Mesodermal cell (in vitro differentiated cells): ENCODE results near the gene SASS6.

ENCODE experiments used
- H3K27ac ChIP-seq: 2 replicates; pipeline ENCODE4 v1.7.0; 2013; ENCODE audit warnings: mild to moderate bottlenecking, low read depth, low read length, moderate library complexity; ENCODE audit not compliant: severe bottlenecking
- H3K36me3 ChIP-seq: 2 replicates; pipeline ENCODE4 v1.7.1; 2013; ENCODE audit warnings: mild to moderate bottlenecking, low read length, moderate library complexity; ENCODE audit not compliant: control insufficient read depth, insufficient read depth
- H3K4me1 ChIP-seq: one replicate; pipeline ENCODE4 v1.7.1; 2013; ENCODE audit warnings: mild to moderate bottlenecking, low read length; ENCODE audit not compliant: insufficient read depth, control insufficient read depth, poor library complexity, severe bottlenecking
- H3K4me3 ChIP-seq: 2 replicates; pipeline ENCODE4 v1.7.0; 2013; ENCODE audit warnings: low read length, control low read depth, mild to moderate bottlenecking; ENCODE audit not compliant: insufficient read depth, poor library complexity, severe bottlenecking; ENCODE audit errors: extremely low read depth
- H3K9me3 ChIP-seq: 2 replicates; pipeline ENCODE4 v1.7.1; 2013; ENCODE audit warnings: mild to moderate bottlenecking, low read length, moderate library complexity; ENCODE audit not compliant: control insufficient read depth
- WGBS, 2 experiments: methylation state at CpG; one replicate each; pipeline ENCODE4 v1.1.5; 2013; ENCODE audit warnings: missing lambda C conversion rate in 2 of 2; ENCODE audit not compliant: insufficient coverage in 2 of 2; 5-methylcytosine and 5-hydroxymethylcytosine counted together

The SASS6 gene

GRCh38 chr1:100074604-100075395, 57.9 kb downstream of the SASS6 start:
- no peaks in the 10 kb centered on the region for H3K9me3 ChIP-seq
- peaks cover 81% of the 10 kb centered on the region for H3K36me3 ChIP-seq
- no peaks in the 10 kb centered on the region for H3K4me1 ChIP-seq
- WGBS, 2 experiments: 90 to 93% methylated on average over 6 to 7 of the region's 11 CpGs
- no peak overlapping the region for H3K27ac ChIP-seq
- H3K4me3 ChIP-seq: no peak overlapping the region

- no peaks in the 10 kb centered on the region for H3K4me1 ChIP-seq
- 100% methylated on average over 1 of the region's 3 CpGs; no CpG with 5 or more reads in 1 of the 2 experiments for WGBS, 2 experiments
- no peaks in the 10 kb centered on the region for H3K9me3 ChIP-seq
- H3K36me3 ChIP-seq: peaks cover 81% of the 10 kb centered on the region
- no peak overlapping the region for H3K4me3 ChIP-seq
- no peak overlapping the region for H3K27ac ChIP-seq
Measured at GRCh38 chr1:100073531-100073930, 59.2 kb downstream of the SASS6 start.

- Histone ChIP-seq H3K4me3 (no peak overlapping the region), H3K36me3 (peaks cover 94% of the 10 kb centered on the region), H3K9me3 (no peaks in the 10 kb centered on the region), H3K27ac (no peak overlapping the region), H3K4me1 (no peaks in the 10 kb centered on the region)
- 92 to 100% methylated on average over 3 of the region's 5 CpGs for WGBS, 2 experiments
Measured at GRCh38 chr1:100070201-100070939, 62.4 kb downstream of the SASS6 start.

DNA sequence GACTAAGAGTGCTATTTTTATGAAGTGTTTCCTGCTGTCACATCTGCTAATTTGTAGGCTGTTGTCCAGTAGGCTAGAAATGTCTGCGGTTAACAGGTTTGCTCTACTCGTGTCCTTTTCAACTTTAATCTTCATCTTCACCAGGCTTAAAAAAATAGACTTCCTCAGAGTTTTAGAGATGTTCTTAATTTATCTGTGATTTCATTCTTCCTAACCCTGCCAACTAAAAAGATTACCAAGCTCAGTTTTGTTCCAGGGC, 66.8 kb downstream of the SASS6 start:
- Histone ChIP-seq H3K4me3 (no peak overlapping the region), H3K36me3 (peaks cover 82% of the 10 kb centered on the region), H3K4me1 (no peaks in the 10 kb centered on the region), H3K9me3 (no peaks in the 10 kb centered on the region), H3K27ac (no peak overlapping the region)
- WGBS, 2 experiments: no CpG with 5 or more reads among the region's 2 CpGs

GRCh38 chr1:100065183-100065968, 67.4 kb downstream of the SASS6 start:
- H3K4me3 ChIP-seq: no peak overlapping the region
- H3K36me3 ChIP-seq: peaks cover 82% of the 10 kb centered on the region
- no peaks in the 10 kb centered on the region for H3K9me3 ChIP-seq
- 100% methylated on average over 1 of the region's 1 CpG for WGBS, 2 experiments
- H3K4me1 ChIP-seq: no peaks in the 10 kb centered on the region
- H3K27ac ChIP-seq: no peak overlapping the region

- Histone ChIP-seq H3K27ac (no peak overlapping the region), H3K4me3 (no peak overlapping the region), H3K9me3 (no peaks in the 10 kb centered on the region), H3K4me1 (no peaks in the 10 kb centered on the region), H3K36me3 (peaks cover 59% of the 10 kb centered on the region)
- WGBS, 2 experiments: 100% methylated on average over 1 of the region's 3 CpGs; no CpG with 5 or more reads in 1 of the 2 experiments
Measured at GRCh38 chr1:100061681-100062080, 71.0 kb downstream of the SASS6 start.

DNA sequence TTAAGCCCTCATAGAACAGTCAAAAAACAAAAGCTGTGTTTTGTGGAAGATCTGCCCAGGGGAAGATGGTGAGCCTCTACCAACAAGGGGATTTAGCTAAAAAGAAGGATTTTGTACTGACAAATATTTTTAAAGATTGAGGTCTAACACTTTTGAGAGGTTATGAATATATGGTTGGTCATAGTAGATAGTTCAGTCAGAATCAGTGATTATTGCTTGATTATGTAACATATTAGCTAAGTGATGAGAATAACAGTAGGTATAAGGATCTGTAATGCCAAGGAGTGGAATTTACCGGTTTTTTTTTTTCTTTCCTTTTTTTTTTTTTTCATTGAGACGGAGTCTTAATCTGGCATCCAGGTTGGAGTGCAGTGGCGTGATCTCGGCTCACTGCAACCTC, 79.0 kb downstream of the SASS6 start:
- no peaks in the 10 kb centered on the region for H3K4me1 ChIP-seq
- no peak overlapping the region for H3K4me3 ChIP-seq

GRCh38 chr1:100053119-100053518, 79.6 kb downstream of the SASS6 start:
- Histone ChIP-seq H3K4me1 (peaks cover 2% of the 10 kb centered on the region), H3K4me3 (no peak overlapping the region), H3K27ac (no peak overlapping the region), H3K36me3 (peaks cover 39% of the 10 kb centered on the region), H3K9me3 (no peaks in the 10 kb centered on the region)

More for the DNA sequence above, 79.0 kb downstream of the SASS6 start:
- 100% methylated on average over 1 to 2 of the region's 4 CpGs for WGBS, 2 experiments
- Histone ChIP-seq H3K9me3 (no peaks in the 10 kb centered on the region), H3K36me3 (peaks cover 39% of the 10 kb centered on the region), H3K27ac (no peak overlapping the region)

- Histone ChIP-seq H3K9me3 (no peaks in the 10 kb centered on the region), H3K27ac (no peak overlapping the region), H3K4me1 (peaks cover 2% of the 10 kb centered on the region), H3K4me3 (no peak overlapping the region), H3K36me3 (peaks cover 30% of the 10 kb centered on the region)
- no CpG with 5 or more reads among the region's 1 CpG for WGBS, 2 experiments
Measured at GRCh38 chr1:100051893-100052292, 80.8 kb downstream of the SASS6 start.

GRCh38 chr1:100051401-100051800, 81.3 kb downstream of the SASS6 start:
- H3K36me3 ChIP-seq: peaks cover 29% of the 10 kb centered on the region
- H3K9me3 ChIP-seq: no peaks in the 10 kb centered on the region
- 100% methylated on average over 1 of the region's 4 CpGs; no CpG with 5 or more reads in 1 of the 2 experiments for WGBS, 2 experiments
- H3K27ac ChIP-seq: no peak overlapping the region
- no peak overlapping the region for H3K4me3 ChIP-seq
- peaks cover 2% of the 10 kb centered on the region for H3K4me1 ChIP-seq
